ENCODE measurements around the gene DBNDD1. TPM values are rescaled to one million over a fixed set of nuclear protein-coding genes. Genes with fewer than 3 reads are reported as not detected.

The DBNDD1 gene
- total and polyA plus RNA-seq, 3 donors from 2014 or later: 2.3 to 5.1 (median 4.7) TPM

GRCh38 chr16:90037276-90037675, 18.0 kb upstream of the DBNDD1 start:
- TF ChIP-seq POLR2A (IDR thresholded peaks at IDR 0.05) (no peak), CTCF (IDR thresholded peaks at IDR 0.05) (no peak)
- 58 to 72% methylated on average over 11 to 12 of the region's 12 CpGs for WGBS, 2 donors
- Histone ChIP-seq H3K36me3 (ENCODE audit: low read depth, missing control alignments) (no peaks in the 10 kb centered on the region), H3K27me3 (no peaks in the 10 kb centered on the region), H3K9me3 (no peaks in the 10 kb centered on the region), H3K27ac (peak overlapping the region in 1 of 2 donors; percentile 24), H3K4me3 (no peak overlapping the region), H3K4me1 (peaks cover 6% of the 10 kb centered on the region)
- intact Hi-C loops (cut with DNase I; ENCODE audit: low total_unique reads): no loop called here
- DNase-seq: peak; percentile 58

GRCh38 chr16:90035902-90036301, 16.6 kb upstream of the DBNDD1 start:
- Histone ChIP-seq H3K36me3 (ENCODE audit: low read depth, missing control alignments) (no peaks in the 10 kb centered on the region), H3K27me3 (no peaks in the 10 kb centered on the region)

GRCh38 chr16:90034504-90034903, 15.2 kb upstream of the DBNDD1 start:
- 81 to 83% methylated on average over 8 of the region's 8 CpGs for WGBS, 2 donors
- H3K9me3 ChIP-seq: no peaks in the 10 kb centered on the region
- peaks cover 6% of the 10 kb centered on the region for H3K4me1 ChIP-seq
- intact Hi-C loops (cut with DNase I; ENCODE audit: low total_unique reads): no loop called here
- no peak for DNase-seq
- H3K27ac ChIP-seq: no peak overlapping the region
- H3K36me3 ChIP-seq (ENCODE audit: low read depth, missing control alignments): no peaks in the 10 kb centered on the region
- no peaks in the 10 kb centered on the region for H3K27me3 ChIP-seq
- H3K4me3 ChIP-seq: no peak overlapping the region
- TF ChIP-seq POLR2A (IDR thresholded peaks at IDR 0.05) (no peak), CTCF (IDR thresholded peaks at IDR 0.05) (no peak)

More at GRCh38 chr16:90035902-90036301, 16.6 kb upstream of the DBNDD1 start:
- Histone ChIP-seq H3K9me3 (no peaks in the 10 kb centered on the region), H3K27ac (no peak overlapping the region), H3K4me3 (no peak overlapping the region), H3K4me1 (peaks cover 6% of the 10 kb centered on the region)
- intact Hi-C loops (cut with DNase I; ENCODE audit: low total_unique reads): no loop called here
- DNase-seq: no peak
- TF ChIP-seq POLR2A (IDR thresholded peaks at IDR 0.05) (no peak), CTCF (IDR thresholded peaks at IDR 0.05) (no peak)
- 76 to 84% methylated on average over 4 to 5 of the region's 5 CpGs for WGBS, 2 donors

- Histone ChIP-seq H3K4me1 (peaks cover 6% of the 10 kb centered on the region), H3K4me3 (no peak overlapping the region), H3K36me3 (ENCODE audit: low read depth, missing control alignments) (no peaks in the 10 kb centered on the region), H3K27me3 (no peaks in the 10 kb centered on the region), H3K27ac (no peak overlapping the region), H3K9me3 (no peaks in the 10 kb centered on the region)
- TF ChIP-seq CTCF (IDR thresholded peaks at IDR 0.05) (no peak), POLR2A (IDR thresholded peaks at IDR 0.05) (no peak)
- DNase-seq: no peak
- intact Hi-C loops (cut with DNase I; ENCODE audit: low total_unique reads): no loop called here
- 76 to 81% methylated on average over 4 of the region's 4 CpGs for WGBS, 2 donors
Observed at GRCh38 chr16:90033387-90033786, 14.1 kb upstream of the DBNDD1 start.

- 72 to 75% methylated on average over 8 of the region's 8 CpGs for WGBS, 2 donors
- Histone ChIP-seq H3K9me3 (no peaks in the 10 kb centered on the region), H3K36me3 (ENCODE audit: low read depth, missing control alignments) (no peaks in the 10 kb centered on the region), H3K27ac (no peak overlapping the region), H3K4me3 (no peak overlapping the region), H3K4me1 (peaks cover 2% of the 10 kb centered on the region), H3K27me3 (no peaks in the 10 kb centered on the region)
- DNase-seq: no peak
- intact Hi-C loops (cut with DNase I; ENCODE audit: low total_unique reads): no loop called here
- TF ChIP-seq POLR2A (IDR thresholded peaks at IDR 0.05): no peak
- no peak for TF ChIP-seq CTCF (IDR thresholded peaks at IDR 0.05)
Observed at GRCh38 chr16:90032674-90033331, 13.5 kb upstream of the DBNDD1 start.
